HepG2 (cell line): Measurements from ENCODE around the gene OSBPL3. TPM values are rescaled to one million over a fixed set of nuclear protein-coding genes. Genes with fewer than 3 reads are reported as not detected.

Experiments
- ARNT2 ChIP-seq: sonication (generic); formaldehyde crosslinking; IDR thresholded peaks from 2 replicates; pipeline ENCODE4 v1.8.0; 2022; ENCODE audit warnings: mild to moderate bottlenecking, low read depth, missing genetic modification reagents, moderate library complexity
- KDM2A ChIP-seq: sonication (generic); formaldehyde crosslinking; IDR thresholded peaks from 2 replicates; pipeline ENCODE4 v1.4.0; 2020; ENCODE audit warnings: low read depth, missing genetic modification reagents, borderline replicate concordance
- KDM5B ChIP-seq: sonication (generic); formaldehyde crosslinking; IDR thresholded peaks from 2 replicates; pipeline ENCODE4 v1.4.0; 2020; ENCODE audit warnings: missing genetic modification reagents, mild to moderate bottlenecking, borderline replicate concordance
- PHF20 ChIP-seq: sonication (generic); formaldehyde crosslinking; IDR thresholded peaks from 2 replicates; pipeline ENCODE4 v1.5.0; 2020; ENCODE audit warnings: mild to moderate bottlenecking, missing genetic modification reagents
- PHF8 ChIP-seq: sonication (generic); formaldehyde crosslinking; IDR thresholded peaks from 2 replicates; pipeline ENCODE4 v1.5.0; 2020; ENCODE audit warnings: missing genetic modification reagents
- ZBTB4 ChIP-seq: sonication (generic); formaldehyde crosslinking; IDR thresholded peaks from 2 replicates; pipeline ENCODE4 v1.4.0; 2020; ENCODE audit warnings: missing genetic modification reagents, mild to moderate bottlenecking, borderline replicate concordance
- ZMYM4 ChIP-seq: sonication (generic); formaldehyde crosslinking; IDR thresholded peaks from 2 replicates; pipeline ENCODE4 v1.8.1; 2023; ENCODE audit warnings: mild to moderate bottlenecking, missing genetic modification reagents
- ZNF501 ChIP-seq: sonication (generic); formaldehyde crosslinking; IDR thresholded peaks from 2 replicates; pipeline ENCODE4 v1.5.1; 2020; ENCODE audit warnings: mild to moderate bottlenecking, moderate library complexity, missing genetic modification reagents
- polyA plus RNA-seq, 8 experiments: library from polyadenylated mRNA; depleted of rRNA in 3 of 8; stranded (reverse) in 7 of 8; unstranded in 1 of 8; fragments of >200 nt; fragmentation: Illumina TruSeq in 4 of 8; extraction: Trizol in 4 of 8; gene quantifications; 2 replicates each; pipeline versions ENCODE4 v1.2.1 to v1.2.3, GENCODE V29; 2011 to 2016; ENCODE audit warnings: low read depth in 4 of 8, missing spikeins in 1 of 8, mixed read lengths in 1 of 8; ENCODE audit not compliant: insufficient read depth in 1 of 8
- total RNA-seq, 5 experiments: library from RNA; depleted of rRNA; stranded (reverse); fragments of >200 nt; fragmentation: Illumina TruSeq; extraction: Trizol; gene quantifications; 2 replicates each; pipeline ENCODE4 v1.2.3, GENCODE V29; 2016; ENCODE audit warnings: low read depth in 1 of 5

OSBPL3 gene
- total and polyA plus RNA-seq, 2 of the 13 experiments (the other 11 are each of a cell fraction or from before 2014, with no cell fraction given): 8.8 to 28.9 TPM

- TF ChIP-seq ARNT2 (CRISPR knock-in tag): 0 out of 2 replicates have a peak, but pooled peaks have one; percentile 22
- peak; percentile 37 for TF ChIP-seq KDM2A (CRISPR knock-in tag)
- 0 out of 2 replicates have a peak, but pooled peaks have one; percentile 34 for TF ChIP-seq ZBTB4
- TF ChIP-seq ZNF501: peak; percentile 43; the same call in 1 of the 2 replicates
- TF ChIP-seq ZMYM4 (CRISPR knock-in tag): 0 out of 2 replicates have a peak, but pooled peaks have one; percentile 22
- TF ChIP-seq PHF20 (CRISPR knock-in tag): 0 out of 2 replicates have a peak, but pooled peaks have one; percentile 25
- TF ChIP-seq KDM5B: 0 out of 2 replicates have a peak, but pooled peaks have one; percentile 34
- TF ChIP-seq PHF8 (CRISPR knock-in tag): 0 out of 2 replicates have a peak, but pooled peaks have one; percentile 23
Measured at GRCh38 chr7:24794751-24795406, 185.1 kb downstream of the OSBPL3 start (continued).
